GM18873 (cell line): ENCODE results near the gene CHRNG.

Experiments
- ATAC-seq: cut with Tn5 transposase; IDR thresholded peaks from one replicate; pipeline ENCODE4 v1.9.1; 2021; ENCODE audit warnings: mild to moderate bottlenecking, moderate library complexity, moderate number of reproducible peaks; ENCODE audit not compliant: unreplicated experiment, low FRiP score

Gene CHRNG

GRCh38 chr2:232573771-232574435 lies 34.4 kb downstream of the CHRNG start:
- ATAC-seq, result no peak

GRCh38 chr2:232574674-232575403 lies 35.3 kb downstream of the CHRNG start:
- no peak for ATAC-seq

- no peak for ATAC-seq
Observed at GRCh38 chr2:232575404-232575746, 35.9 kb downstream of the CHRNG start.

- no peak for ATAC-seq
Observed at GRCh38 chr2:232576995-232577394, 37.5 kb downstream of the CHRNG start.

GRCh38 chr2:232577841-232578240 lies 38.3 kb downstream of the CHRNG start:
- ATAC-seq, result no peak

- ATAC-seq, result no peak
Observed at GRCh38 chr2:232578626-232579025, 39.1 kb downstream of the CHRNG start.

- no peak for ATAC-seq
Observed at GRCh38 chr2:232580648-232580981, 41.1 kb downstream of the CHRNG start.

- no peak for ATAC-seq
Observed at GRCh38 chr2:232581725-232582124, 42.2 kb downstream of the CHRNG start.

- ATAC-seq, result no peak
Observed at GRCh38 chr2:232584238-232584637, 44.7 kb downstream of the CHRNG start.

GRCh38 chr2:232586943-232587505 lies 47.5 kb downstream of the CHRNG start:
- no peak for ATAC-seq

GRCh38 chr2:232587512-232587911 lies 48.0 kb downstream of the CHRNG start:
- no peak for ATAC-seq

- ATAC-seq, result no peak
Observed at GRCh38 chr2:232588031-232588430, 48.5 kb downstream of the CHRNG start.

- no peak for ATAC-seq
Observed at GRCh38 chr2:232588680-232589585, 49.4 kb downstream of the CHRNG start.

GRCh38 chr2:232592772-232593395 lies 53.4 kb downstream of the CHRNG start:
- ATAC-seq, result no peak

GRCh38 chr2:232593982-232594381 lies 54.5 kb downstream of the CHRNG start:
- no peak for ATAC-seq
